PC-9 (cell line): Measurements from ENCODE around the gene TUBA1A. TPM values are rescaled to one million over a fixed set of nuclear protein-coding genes. Genes with fewer than 3 reads are reported as not detected.

ENCODE experiments used
- BruUV-seq: library from RNA; stranded (reverse); fragments of 400-500 nt; replicated peaks from 2 replicates; lab custom pipeline; 2021; lab: Mats Ljungman, UMichigan
- CTCF ChIA-PET: fragments of 300-600 bp; sonication (Branson Sonifier 250); formaldehyde crosslinking; loops from one replicate; lab custom pipeline; 2022; ENCODE audit warnings: antibody characterized with exemption; lab: Charles Lee
- POLR2A ChIA-PET: fragments of 300-600 bp; sonication (Branson Sonifier 250); formaldehyde crosslinking; loops from one replicate; lab custom pipeline; 2022; ENCODE audit warnings: antibody characterized with exemption; ENCODE audit not compliant: unreplicated experiment; lab: Charles Lee
- DNase-seq, 2 experiments: peaks; one replicate each; pipeline versions ENCODE4 v3.0.0 to v3.0.0-alpha.2; 2015 to 2022; ENCODE audit warnings: mixed read lengths in 1 of 2
- H2AFZ ChIP-seq: fragments of 200-600 bp; sonication (generic); 2 replicates; pipeline ENCODE4 v1.8.1; 2017; ENCODE audit warnings: antibody characterized with exemption
- H3F3A ChIP-seq: fragments of 200-600 bp; sonication (generic); 2 replicates; pipeline ENCODE4 v1.8.1; 2017; ENCODE audit warnings: antibody characterized with exemption, mild to moderate bottlenecking, low read depth; ENCODE audit not compliant: insufficient read depth
- H3K27ac ChIP-seq: fragments of 200-600 bp; sonication (generic); 2 replicates; pipeline ENCODE4 v1.6.1; 2016; ENCODE audit warnings: mixed run types
- H3K27me3 ChIP-seq: fragments of 200-600 bp; sonication (generic); 2 replicates; pipeline ENCODE4 v1.6.1; 2016; ENCODE audit warnings: low read depth, mixed run types; ENCODE audit not compliant: insufficient read depth
- H3K36me3 ChIP-seq: fragments of 200-600 bp; sonication (generic); 2 replicates; pipeline ENCODE4 v1.6.1; 2016; ENCODE audit warnings: low read depth, mixed run types
- H3K4me1 ChIP-seq: fragments of 200-600 bp; sonication (generic); replicated peaks from 2 replicates; pipeline ENCODE4 v1.6.1; 2016; ENCODE audit warnings: mixed run types; ENCODE audit not compliant: insufficient read depth
- H3K4me2 ChIP-seq: fragments of 200-600 bp; sonication (generic); 2 replicates; pipeline ENCODE4 v1.6.1; 2017; ENCODE audit warnings: mixed run types
- H3K4me3 ChIP-seq: fragments of 200-600 bp; sonication (generic); 2 replicates; pipeline ENCODE4 v1.6.1; 2016; ENCODE audit warnings: mixed run types
- H3K79me2 ChIP-seq: fragments of 200-600 bp; sonication (generic); 2 replicates; pipeline ENCODE4 v1.6.1; 2017; ENCODE audit warnings: low read depth, mixed run types
- H3K9me2 ChIP-seq: fragments of 200-600 bp; sonication (generic); 2 replicates; pipeline ENCODE4 v1.8.1; 2017; ENCODE audit warnings: mild to moderate bottlenecking; ENCODE audit not compliant: insufficient read depth
- H3K9me3 ChIP-seq: fragments of 200-600 bp; sonication (generic); 2 replicates; pipeline ENCODE4 v1.8.1; 2016; ENCODE audit warnings: low read depth; ENCODE audit not compliant: insufficient read depth
- H4K20me1 ChIP-seq: fragments of 200-600 bp; sonication (generic); 2 replicates; pipeline ENCODE4 v1.8.1; 2017; ENCODE audit not compliant: insufficient read depth
- CTCF ChIP-seq: fragments of 200-600 bp; sonication (generic); conservative IDR thresholded peaks from 2 replicates; pipeline ENCODE4 v1.6.1; 2017; ENCODE audit warnings: mixed run types, antibody characterized with exemption, mild to moderate bottlenecking, moderate library complexity
- EZH2 ChIP-seq: fragments of 200-600 bp; sonication (generic); IDR thresholded peaks from 2 replicates; pipeline ENCODE4 v1.8.0; 2017; ENCODE audit warnings: antibody characterized with exemption, low read depth
- intact Hi-C: fragments of 100-400 bp; cut with micrococcal nuclease; formaldehyde crosslinking; loops from one replicate; pipeline ENCODE4 v1.10.0; 2022; ENCODE audit not compliant: unreplicated experiment
- total RNA-seq: library from RNA; stranded (reverse); gene quantifications from 2 replicates; pipeline ENCODE4 v1.2.3, GENCODE V29; 2021

The TUBA1A gene
- total RNA-seq, 1 experiment from 2014 or later, result 14.2 TPM

DNA sequence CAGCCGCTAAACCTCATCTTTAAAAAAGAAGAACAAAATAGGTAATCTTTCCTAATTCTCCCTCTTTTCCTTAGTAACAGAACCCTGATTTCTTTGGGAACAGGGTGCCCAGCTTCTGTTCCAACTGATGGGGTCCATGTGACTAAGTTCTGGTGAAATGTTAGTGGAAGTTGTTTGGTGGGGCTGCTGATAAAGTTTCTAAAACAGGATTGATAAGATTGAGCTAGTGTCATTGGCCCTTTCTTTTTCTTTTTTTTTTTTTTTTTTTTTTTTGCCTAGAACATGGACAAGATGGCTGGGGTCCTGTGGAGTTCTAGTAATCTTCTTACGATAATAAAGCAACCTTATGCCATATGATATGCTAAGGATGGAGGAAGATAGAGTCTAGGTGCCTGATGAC, 41.5 kb downstream of the TUBA1A start:
- Histone ChIP-seq H3K4me2 (no peak overlapping the region), H3K9me2 (no peaks in the 10 kb centered on the region), H3K36me3 (no peaks in the 10 kb centered on the region), H4K20me1 (no peaks in the 10 kb centered on the region), H3K4me3 (no peak overlapping the region), H3F3A (no peaks in the 10 kb centered on the region), H3K4me1 (no peaks in the 10 kb centered on the region), H3K9me3 (no peaks in the 10 kb centered on the region), H2AFZ (no peak overlapping the region), H3K27ac (no peak overlapping the region), H3K79me2 (no peaks in the 10 kb centered on the region), H3K27me3 (no peaks in the 10 kb centered on the region)
- intact Hi-C loops, result no loop called here
- no peak for DNase-seq
- ChIA-PET POLR2A (interaction anchor here (0.6 kb wide), 1 partner anchor 383 kb away, joined by 9 read pairs; no protein-coding TSS in a partner anchor), CTCF (interaction anchor here (0.5 to 0.6 kb wide), 2 partner anchors 75 to 82 kb away, joined by 3 to 4 read pairs; no protein-coding TSS in a partner anchor)
- TF ChIP-seq EZH2 (no peak), CTCF (no peak)
- BruUV-seq, result no TSS peak

GRCh38 chr12:49146406-49146805, 42.5 kb downstream of the TUBA1A start:
- intact Hi-C loops, result no loop called here
- Histone ChIP-seq H3K4me1 (no peaks in the 10 kb centered on the region), H3F3A (no peaks in the 10 kb centered on the region), H3K79me2 (no peaks in the 10 kb centered on the region), H2AFZ (no peak overlapping the region; the same call in 1 of the 2 replicates), H3K27me3 (no peaks in the 10 kb centered on the region), H3K4me2 (no peak overlapping the region), H3K4me3 (no peak overlapping the region), H3K36me3 (no peaks in the 10 kb centered on the region), H4K20me1 (no peaks in the 10 kb centered on the region), H3K27ac (no peak overlapping the region), H3K9me2 (no peaks in the 10 kb centered on the region), H3K9me3 (no peaks in the 10 kb centered on the region)
- ChIA-PET CTCF (interaction anchor here (0.6 kb wide), 1 partner anchor 18 kb away, joined by 13 read pairs; no protein-coding TSS in a partner anchor), POLR2A (no interaction called here)
- BruUV-seq, result no TSS peak
- DNase-seq, result no peak
- no peak for TF ChIP-seq EZH2
- TF ChIP-seq CTCF, result no peak

- no peak overlapping the region for H2AFZ ChIP-seq
- no peaks in the 10 kb centered on the region for H3K79me2 ChIP-seq
- BruUV-seq, result no TSS peak
- no peaks in the 10 kb centered on the region for H4K20me1 ChIP-seq
- H3K4me3 ChIP-seq, result no peak overlapping the region
- POLR2A ChIA-PET, result no interaction called here
- no peaks in the 10 kb centered on the region for H3K9me3 ChIP-seq
- no peaks in the 10 kb centered on the region for H3K27me3 ChIP-seq
- H3K9me2 ChIP-seq, result no peaks in the 10 kb centered on the region
- intact Hi-C loops, result no loop called here
- DNase-seq, result no peak
- H3K27ac ChIP-seq, result no peak overlapping the region
- CTCF ChIA-PET, result interaction anchor here (0.9 kb wide), 1 partner anchor 12 kb away, joined by 4 read pairs; no protein-coding TSS in a partner anchor
- H3F3A ChIP-seq, result no peaks in the 10 kb centered on the region
- H3K4me2 ChIP-seq, result no peak overlapping the region
- H3K36me3 ChIP-seq, result no peaks in the 10 kb centered on the region
- TF ChIP-seq EZH2 (no peak), CTCF (no peak)
- no peaks in the 10 kb centered on the region for H3K4me1 ChIP-seq
Measured at GRCh38 chr12:49144384-49144783, 44.5 kb downstream of the TUBA1A start.
